ENCODE measurements around the gene KRT27.
A peak's percentile ranks its signal among the peaks of the same experiment; 100 is the strongest.

KRT27 gene

GRCh38 chr17:40806131-40806530, 23.8 kb upstream of the KRT27 start:
- no peak for DNase-seq

- peak; percentile 32 for DNase-seq
These were observed 21.3 kb upstream of the KRT27 start for GRCh38 chr17:40803617-40804082.

DNA sequence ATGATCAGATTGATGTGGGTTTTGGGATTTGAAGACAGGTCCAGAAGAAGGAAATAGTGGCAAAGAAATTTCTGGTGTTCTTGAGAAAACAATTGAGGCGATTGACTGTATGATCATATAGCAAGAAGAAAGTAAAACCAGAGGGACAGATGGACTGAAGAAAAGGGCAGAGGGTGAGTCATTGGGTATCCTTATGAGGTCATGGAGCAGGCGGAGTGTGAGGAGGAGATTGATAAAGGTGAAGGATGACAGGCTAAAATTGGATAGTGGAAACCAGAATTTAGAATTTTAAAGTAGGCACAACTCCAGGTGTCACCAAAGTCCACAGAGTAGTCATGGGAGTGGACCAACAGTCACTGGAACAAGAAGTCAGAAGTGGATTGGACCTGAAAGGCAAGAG, 18.8 kb upstream of the KRT27 start:
- DNase-seq = no peak

DNA sequence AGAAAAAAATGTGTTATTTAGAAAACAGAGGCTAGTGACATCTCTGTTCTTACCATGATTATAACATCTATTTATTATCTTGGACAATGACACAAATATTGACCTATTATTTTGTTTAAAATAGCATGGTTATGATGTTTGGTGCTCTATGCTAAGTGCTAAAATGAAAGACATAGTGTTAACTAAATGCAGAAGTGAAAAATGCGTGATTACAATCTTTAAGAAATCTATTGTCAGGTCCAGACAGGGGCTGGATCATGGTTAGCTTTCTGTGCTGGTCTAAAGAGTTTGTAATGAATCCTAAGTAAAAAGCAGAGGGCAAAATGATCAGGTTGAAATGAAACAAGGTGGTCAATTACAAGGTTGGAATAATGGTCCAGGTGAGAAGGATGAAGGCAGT, 18.0 kb upstream of the KRT27 start:
- DNase-seq = no peak

- no peak for DNase-seq
These were observed 17.5 kb upstream of the KRT27 start, which contains the start of gene KRT28 for GRCh38 chr17:40799859-40800258. Gene KRT28, minus strand, starts transcription at chr17:40799959. Its CDS starts 66 bp downstream, at chr17:40799893.

DNA sequence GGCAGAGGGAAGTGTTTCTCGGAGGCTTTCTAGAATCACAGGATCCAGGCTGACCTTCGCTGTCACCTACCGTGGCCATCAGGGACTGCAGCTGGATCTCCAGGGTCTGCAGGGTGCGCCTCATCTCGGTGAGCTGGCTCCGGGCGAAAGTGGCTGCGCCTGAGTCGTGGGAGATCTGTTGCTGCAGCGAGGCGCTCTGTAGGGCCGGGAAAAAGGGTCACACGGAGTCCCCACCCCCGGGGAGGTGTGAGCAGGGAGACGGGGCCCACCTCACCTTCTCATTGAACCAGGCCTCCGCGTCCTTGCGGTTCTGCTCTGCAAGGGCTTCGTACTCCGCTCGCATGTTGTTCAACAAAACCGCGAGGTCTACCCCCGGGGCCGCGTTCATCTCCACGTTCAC, 14.5 kb upstream of the KRT27 start:
- no peak for DNase-seq

GRCh38 chr17:40795019-40795667, 12.8 kb upstream of the KRT27 start:
- DNase-seq = no peak

- DNase-seq = no peak
These were observed 12.1 kb upstream of the KRT27 start for GRCh38 chr17:40794466-40794865.

GRCh38 chr17:40793832-40794231, 11.5 kb upstream of the KRT27 start:
- DNase-seq = no peak

DNA sequence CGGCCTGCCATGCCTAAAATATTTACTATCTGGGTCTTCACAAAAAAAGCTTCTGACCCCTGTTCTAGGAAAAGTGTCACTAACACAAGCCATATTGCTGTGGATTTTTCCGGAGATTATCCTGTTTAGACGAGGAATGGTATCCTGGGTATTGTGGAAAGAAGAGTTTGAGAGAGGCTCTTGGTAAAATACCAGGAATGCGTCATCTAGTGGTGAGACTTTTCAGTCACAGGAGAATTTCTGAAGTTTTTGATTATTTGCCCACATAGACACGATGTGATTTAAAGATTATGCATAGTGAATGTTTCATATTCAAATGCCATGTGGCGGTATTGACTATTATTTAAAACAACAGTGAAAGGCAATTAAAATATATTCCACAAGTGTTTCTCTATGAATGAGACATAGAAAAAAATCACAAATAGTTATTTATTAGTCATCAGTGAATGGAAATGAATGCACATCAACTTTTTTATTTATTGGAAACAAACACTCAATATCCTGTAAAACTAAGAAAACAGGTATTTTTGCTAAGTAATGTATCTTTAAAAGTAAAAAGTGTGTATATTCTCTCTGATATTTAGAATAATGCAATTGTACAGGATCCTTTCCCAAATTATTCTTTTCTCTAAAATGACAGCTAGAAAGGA, 9.6 kb upstream of the KRT27 start:
- no peak for DNase-seq

- DNase-seq = no peak
These were observed 8.8 kb upstream of the KRT27 start for GRCh38 chr17:40791111-40791510.

- no peak for DNase-seq
These were observed 3.0 kb downstream of the KRT27 start for GRCh38 chr17:40779181-40779909.

DNA sequence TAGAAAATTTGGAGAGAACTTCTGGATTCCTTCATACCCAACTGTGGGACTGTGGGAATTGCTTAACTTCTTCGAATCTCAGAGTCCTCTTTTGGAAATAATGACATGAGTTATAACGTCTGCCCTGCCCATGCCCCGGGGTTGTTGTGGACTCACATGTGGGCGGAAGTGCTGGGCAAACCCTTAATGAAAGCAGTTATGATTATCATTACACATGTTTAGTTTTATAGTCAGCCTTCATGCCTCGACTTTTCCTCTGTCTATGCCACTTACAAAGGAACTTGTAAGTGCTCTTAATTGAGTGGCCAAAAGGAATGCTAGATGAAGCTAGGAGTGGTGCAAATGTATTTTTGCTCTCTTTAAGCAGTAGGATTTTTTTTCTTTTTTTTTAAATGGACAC, 3.9 kb downstream of the KRT27 start:
- DNase-seq = no peak

DNA sequence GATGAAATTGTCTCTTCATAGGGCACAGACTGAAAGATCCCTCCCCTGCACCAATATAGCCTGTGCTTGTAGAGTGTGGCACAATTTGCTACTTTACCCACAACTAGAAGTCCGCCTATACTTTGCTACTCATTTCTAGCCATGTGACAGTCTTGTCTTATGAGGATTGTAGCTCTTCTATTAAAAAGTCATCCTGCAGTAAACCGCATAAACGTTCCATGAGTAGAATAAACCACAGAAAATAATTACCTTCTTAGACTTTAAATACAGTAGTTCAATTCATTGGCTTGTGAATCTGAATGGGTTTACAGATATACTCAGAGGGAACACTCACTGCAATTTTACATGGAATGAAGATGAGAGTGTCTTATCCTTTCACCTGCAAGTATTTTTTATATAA, 4.4 kb downstream of the KRT27 start:
- DNase-seq = no peak

- no peak for DNase-seq
These were observed 4.9 kb downstream of the KRT27 start for GRCh38 chr17:40777459-40777858.

DNA sequence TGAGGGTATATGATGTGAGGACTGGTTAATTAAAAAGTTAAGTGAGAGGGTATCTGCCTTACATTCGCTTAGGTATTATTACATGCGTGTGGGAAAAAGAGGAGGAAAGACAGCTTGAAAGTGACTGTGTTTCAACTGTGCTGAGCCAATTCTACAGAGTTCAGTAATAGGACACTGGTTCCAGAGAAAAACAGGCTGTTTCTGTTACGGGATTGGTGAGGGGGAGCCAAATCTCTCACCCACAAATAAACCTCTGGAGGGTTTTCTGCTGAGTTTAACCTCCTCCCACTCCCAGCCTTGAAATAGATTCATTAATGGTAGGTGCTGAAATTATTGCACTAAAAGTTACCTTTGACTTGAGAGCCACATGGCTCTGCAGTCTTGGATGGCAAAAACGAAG, 6.4 kb downstream of the KRT27 start:
- no peak for DNase-seq

GRCh38 chr17:40772101-40772500, 10.2 kb downstream of the KRT27 start, which contains the start of gene KRT26:
Gene KRT26, minus strand, starts transcription at chr17:40772201. Its CDS starts 88 bp downstream, at chr17:40772113.
- no peak for DNase-seq

GRCh38 chr17:40765657-40766056, 16.7 kb downstream of the KRT27 start:
- DNase-seq = no peak

DNA sequence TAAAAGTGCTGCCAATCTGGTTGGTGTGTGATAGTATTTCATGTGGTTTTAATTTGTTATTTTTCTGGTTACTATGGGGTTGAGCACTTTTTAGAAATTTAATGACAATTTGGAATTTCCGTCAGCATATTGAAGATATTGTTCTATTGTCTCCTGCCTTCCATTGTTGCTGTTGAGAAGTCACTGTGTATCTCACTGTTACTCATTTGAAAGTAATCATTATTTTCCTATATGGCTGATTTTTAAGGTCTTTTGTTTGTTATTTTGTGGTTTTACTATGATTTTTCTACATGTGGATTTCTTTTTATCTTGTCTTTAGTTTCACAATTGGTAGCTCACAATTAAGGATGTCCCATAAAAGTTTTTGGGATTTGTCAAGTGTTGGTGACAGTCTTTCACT, 18.6 kb downstream of the KRT27 start:
- no peak for DNase-seq

DNA sequence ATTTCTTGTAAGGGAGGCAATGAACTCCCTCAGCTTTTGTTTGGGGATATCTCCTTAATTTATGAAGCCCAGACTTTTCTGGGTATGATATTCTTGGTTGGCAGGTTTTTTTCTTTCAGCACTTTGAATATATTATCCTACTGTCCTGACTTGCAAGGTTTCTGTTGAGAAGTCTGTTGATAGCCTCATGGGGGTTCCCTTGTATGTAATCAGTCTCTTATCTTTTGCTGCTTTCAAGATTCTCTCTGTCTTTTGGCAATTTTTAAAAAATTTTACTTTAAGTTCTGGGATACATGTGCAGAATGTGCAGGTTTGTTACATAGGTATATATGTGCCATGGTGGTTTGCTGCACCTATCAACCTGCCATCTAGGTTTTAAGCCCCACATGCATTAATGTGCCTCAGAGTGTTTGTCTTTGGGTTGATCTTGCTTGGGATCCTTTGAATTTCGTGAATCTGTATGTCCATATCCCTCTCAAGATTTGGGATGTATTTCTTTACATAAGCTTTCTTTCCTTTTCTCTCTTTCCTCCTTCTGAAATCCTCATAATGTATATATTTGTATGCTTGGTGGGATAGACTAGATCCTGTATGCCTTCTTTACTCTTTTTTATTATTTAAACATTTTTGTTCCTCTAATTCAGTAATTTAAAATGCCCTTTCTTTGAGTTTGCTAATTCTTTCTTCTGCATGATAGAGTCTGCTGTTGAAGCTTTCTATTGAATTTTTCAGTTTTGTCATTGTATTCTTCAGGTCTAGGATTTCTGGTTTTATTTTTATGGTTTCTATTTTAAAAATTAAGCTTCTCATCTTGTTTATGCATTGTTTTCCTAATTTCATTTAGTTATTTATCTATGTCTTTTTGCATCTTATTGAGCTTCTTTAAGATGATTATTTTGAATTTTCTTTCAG, 22.0 kb downstream of the KRT27 start:
- no peak for DNase-seq

GRCh38 chr17:40755231-40755630, 27.1 kb downstream of the KRT27 start, which contains the start of gene KRT25:
Gene KRT25, minus strand, starts transcription at chr17:40755331. Its CDS starts 60 bp downstream, at chr17:40755271.
- DNase-seq = no peak

- DNase-seq = no peak
These were observed 28.5 kb downstream of the KRT27 start for GRCh38 chr17:40753804-40754203.

DNA sequence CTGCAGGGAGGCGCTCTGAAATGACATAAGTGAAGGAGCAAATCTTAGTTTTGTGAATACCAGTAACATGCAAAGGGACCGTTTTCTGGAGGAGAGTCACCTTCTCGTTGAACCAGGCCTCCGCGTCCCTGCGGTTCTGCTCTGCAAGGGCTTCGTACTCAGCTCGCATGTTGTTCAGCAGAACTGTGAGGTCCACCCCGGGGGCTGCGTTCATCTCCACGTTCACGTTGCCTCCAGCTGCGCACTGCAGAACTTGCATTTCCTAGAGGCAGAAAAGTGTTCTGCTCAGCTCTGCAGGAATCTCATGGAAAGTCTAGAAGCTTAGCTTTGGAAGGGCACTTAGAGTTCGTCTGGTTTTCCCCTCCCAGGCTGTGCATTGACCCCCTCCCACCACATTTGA, 31.3 kb downstream of the KRT27 start:
- no peak for DNase-seq

All from NK-92 treated with Interleukin-12 subunit alpha and Interleukin-12 subunit beta, amount 100 ng/mL, for 24 hours (cell line).